ENCODE results near the gene CCDC50. TPM values are rescaled to one million over a fixed set of nuclear protein-coding genes. Genes with fewer than 3 reads are reported as not detected.

Gene CCDC50
- total and polyA plus RNA-seq, 7 donors, result 15.4 to 41.5 (median 27.6) TPM

DNA sequence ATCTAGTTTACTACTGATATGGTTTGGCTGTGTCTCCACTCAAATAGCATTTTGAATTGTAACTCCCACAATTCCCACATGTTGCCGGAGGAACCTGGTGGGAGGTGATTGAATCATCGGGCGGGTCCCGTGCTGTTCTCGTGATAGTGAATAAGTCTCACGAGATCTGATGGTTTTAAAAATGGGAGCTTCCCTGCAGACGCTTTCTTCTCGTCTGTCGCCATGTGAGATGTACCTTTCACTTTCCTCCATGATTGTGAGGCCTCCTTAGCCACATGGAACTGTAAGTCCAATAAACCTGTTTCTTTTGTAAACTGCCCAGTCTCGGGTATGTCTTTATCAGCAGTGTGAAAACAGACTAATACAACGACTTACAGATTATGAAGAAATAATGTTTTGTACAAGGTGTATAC, 96.1 kb downstream of the CCDC50 start:
- Histone ChIP-seq H3K27ac (no peak overlapping the region), H3K36me3 (ENCODE audit: insufficient read depth in 1 of 2, low read depth in 1 of 2) (no peaks in the 10 kb centered on the region), H3K4me3 (no peak overlapping the region), H3K27me3 (ENCODE audit: insufficient read depth in 3 of 3, low read length in 2 of 3) (no peaks in the 10 kb centered on the region), H3K4me1 (no peaks in the 10 kb centered on the region), H3K9me3 (no peaks in the 10 kb centered on the region)
- WGBS, 3 donors, result 88 to 90% (median 89%) methylated on average over 11 of the region's 11 CpGs
- DNase-seq (no peak), ATAC-seq (no peak)
- intact Hi-C loops (cut with DNase I), result no loop called here
- TF ChIP-seq, protein P1, sequence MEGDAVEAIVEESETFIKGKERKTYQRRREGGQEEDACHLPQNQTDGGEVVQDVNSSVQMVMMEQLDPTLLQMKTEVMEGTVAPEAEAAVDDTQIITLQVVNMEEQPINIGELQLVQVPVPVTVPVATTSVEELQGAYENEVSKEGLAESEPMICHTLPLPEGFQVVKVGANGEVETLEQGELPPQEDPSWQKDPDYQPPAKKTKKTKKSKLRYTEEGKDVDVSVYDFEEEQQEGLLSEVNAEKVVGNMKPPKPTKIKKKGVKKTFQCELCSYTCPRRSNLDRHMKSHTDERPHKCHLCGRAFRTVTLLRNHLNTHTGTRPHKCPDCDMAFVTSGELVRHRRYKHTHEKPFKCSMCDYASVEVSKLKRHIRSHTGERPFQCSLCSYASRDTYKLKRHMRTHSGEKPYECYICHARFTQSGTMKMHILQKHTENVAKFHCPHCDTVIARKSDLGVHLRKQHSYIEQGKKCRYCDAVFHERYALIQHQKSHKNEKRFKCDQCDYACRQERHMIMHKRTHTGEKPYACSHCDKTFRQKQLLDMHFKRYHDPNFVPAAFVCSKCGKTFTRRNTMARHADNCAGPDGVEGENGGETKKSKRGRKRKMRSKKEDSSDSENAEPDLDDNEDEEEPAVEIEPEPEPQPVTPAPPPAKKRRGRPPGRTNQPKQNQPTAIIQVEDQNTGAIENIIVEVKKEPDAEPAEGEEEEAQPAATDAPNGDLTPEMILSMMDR (IDR thresholded peaks at IDR 0.05), result no peak

DNA sequence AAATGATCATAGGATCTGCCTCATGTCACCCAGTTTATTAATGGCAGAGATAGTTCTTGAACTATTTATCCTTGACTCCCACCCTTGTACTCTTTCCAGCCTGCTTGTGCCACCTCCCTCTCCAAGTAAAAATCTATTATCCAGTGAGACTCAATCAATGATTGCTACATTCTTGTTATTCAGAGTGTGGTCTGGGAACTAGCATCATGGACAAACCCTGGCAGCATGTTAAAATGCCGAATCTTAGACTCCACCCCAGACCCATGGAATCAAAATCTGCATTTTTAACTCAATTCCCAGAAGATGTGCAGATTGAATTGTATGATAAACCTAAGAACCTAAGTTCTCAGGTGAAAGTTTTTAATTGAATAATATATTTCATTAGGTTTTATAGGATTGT, 97.1 kb downstream of the CCDC50 start:
- WGBS, 3 donors, result 56 to 64% (median 63%) methylated on average over 1 of the region's 1 CpG
- intact Hi-C loops (cut with DNase I), result no loop called here
- no peak overlapping the region for H3K4me3 ChIP-seq
- no peak overlapping the region for H3K27ac ChIP-seq
- H3K27me3 ChIP-seq (ENCODE audit: insufficient read depth in 3 of 3, low read length in 2 of 3), result no peaks in the 10 kb centered on the region
- no peaks in the 10 kb centered on the region for H3K4me1 ChIP-seq
- DNase-seq, result no peak
- no peaks in the 10 kb centered on the region for H3K36me3 ChIP-seq (ENCODE audit: insufficient read depth in 1 of 2, low read depth in 1 of 2)
- ATAC-seq, result no peak
- H3K9me3 ChIP-seq, result no peaks in the 10 kb centered on the region
- TF ChIP-seq, protein P1 (IDR thresholded peaks at IDR 0.05), result no peak

DNA sequence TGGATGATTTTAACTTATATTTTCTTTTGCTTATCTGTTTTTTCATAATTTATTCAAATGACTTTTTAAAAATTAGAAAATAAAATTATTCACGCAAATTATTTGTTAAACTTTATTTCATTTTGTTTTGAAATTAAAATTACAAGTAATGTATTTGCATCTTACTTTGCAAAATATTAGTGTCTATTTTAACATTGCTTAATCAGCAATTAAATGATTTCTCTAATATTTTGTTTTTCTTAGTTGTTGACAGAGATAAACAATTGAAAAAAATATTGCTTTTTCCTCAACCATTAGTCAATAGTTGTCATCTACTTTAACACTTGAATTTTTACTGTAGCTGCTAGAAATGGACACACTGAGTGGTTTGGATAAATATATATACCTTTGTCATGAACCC, 99.0 kb downstream of the CCDC50 start:
- no peak overlapping the region for H3K27ac ChIP-seq
- no peaks in the 10 kb centered on the region for H3K4me1 ChIP-seq
- WGBS, 3 donors, result 96 to 98% (median 98%) methylated on average over 1 of the region's 1 CpG
- DNase-seq, result no peak
- ATAC-seq, result no peak
- no peaks in the 10 kb centered on the region for H3K36me3 ChIP-seq (ENCODE audit: insufficient read depth in 1 of 2, low read depth in 1 of 2)
- TF ChIP-seq, protein P1 (IDR thresholded peaks at IDR 0.05), result no peak
- intact Hi-C loops (cut with DNase I), result no loop called here
- H3K27me3 ChIP-seq (ENCODE audit: insufficient read depth in 3 of 3, low read length in 2 of 3), result no peaks in the 10 kb centered on the region
- peaks cover 6% of the 10 kb centered on the region for H3K9me3 ChIP-seq
- no peak overlapping the region for H3K4me3 ChIP-seq

DNA sequence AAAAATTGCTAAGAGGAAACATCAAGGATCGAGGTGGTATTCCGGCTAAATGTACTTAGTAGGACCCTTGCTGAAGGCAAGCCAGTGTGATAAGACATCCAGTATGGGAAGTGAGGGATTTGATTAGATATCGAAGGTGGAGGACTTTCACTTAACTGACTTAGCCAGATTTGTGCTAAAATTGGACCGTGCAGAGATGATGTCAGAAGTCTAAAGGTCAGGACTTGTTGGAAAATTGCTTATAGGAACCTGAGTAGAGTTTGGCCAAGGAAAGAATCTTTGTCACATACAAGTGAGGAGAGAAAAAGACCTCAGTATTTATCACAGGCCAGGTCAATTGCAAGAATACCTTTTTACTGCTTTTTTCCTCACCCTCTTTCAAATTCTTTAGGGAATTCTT, 100.9 kb downstream of the CCDC50 start:
- DNase-seq (no peak), ATAC-seq (no peak)
- H3K27ac ChIP-seq, result no peak overlapping the region
- 60 to 64% (median 61%) methylated on average over 4 of the region's 4 CpGs for WGBS, 3 donors
- no peaks in the 10 kb centered on the region for H3K27me3 ChIP-seq (ENCODE audit: insufficient read depth in 3 of 3, low read length in 2 of 3)
- H3K9me3 ChIP-seq, result peaks cover 6% of the 10 kb centered on the region
- intact Hi-C loops (cut with DNase I), result no loop called here
- H3K36me3 ChIP-seq (ENCODE audit: insufficient read depth in 1 of 2, low read depth in 1 of 2), result no peaks in the 10 kb centered on the region
- no peak overlapping the region for H3K4me3 ChIP-seq
- TF ChIP-seq, protein P1 (IDR thresholded peaks at IDR 0.05), result no peak
- no peaks in the 10 kb centered on the region for H3K4me1 ChIP-seq

DNA sequence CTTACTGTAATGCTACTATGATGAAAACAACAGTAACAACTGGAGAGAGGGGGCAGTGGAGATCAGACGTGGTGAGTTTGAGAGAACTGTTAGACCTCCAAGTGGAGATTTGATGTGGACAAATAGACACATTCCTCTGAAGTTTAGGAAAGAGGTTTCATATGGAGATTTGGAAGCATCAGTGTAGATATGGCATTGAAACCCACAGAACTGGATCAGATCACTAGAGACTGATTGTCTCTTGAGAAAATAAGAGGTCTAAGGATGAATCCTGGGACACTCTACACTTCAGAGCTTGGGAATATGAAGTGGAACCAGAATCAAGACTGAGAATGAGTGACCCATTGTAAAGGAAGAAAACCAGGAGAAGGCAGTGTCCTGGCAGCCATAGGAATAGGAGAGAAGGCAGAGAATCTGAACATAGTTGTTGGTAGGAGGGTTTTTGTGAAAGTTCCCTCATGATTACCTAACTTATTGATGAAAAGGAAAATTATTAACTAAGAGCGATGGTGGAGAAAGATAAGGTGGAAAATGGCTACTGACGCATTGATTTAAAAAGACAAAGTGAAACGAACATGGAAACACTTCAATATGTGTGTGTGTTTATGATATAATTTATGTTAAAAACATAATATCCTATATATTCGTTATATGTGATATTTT, 102.1 kb downstream of the CCDC50 start:
- TF ChIP-seq, protein P1 (IDR thresholded peaks at IDR 0.05), result no peak

More for the DNA sequence above, 102.1 kb downstream of the CCDC50 start:
- Histone ChIP-seq H3K4me1 (no peaks in the 10 kb centered on the region), H3K27me3 (ENCODE audit: insufficient read depth in 3 of 3, low read length in 2 of 3) (no peaks in the 10 kb centered on the region), H3K36me3 (ENCODE audit: insufficient read depth in 1 of 2, low read depth in 1 of 2) (no peaks in the 10 kb centered on the region), H3K4me3 (no peak overlapping the region), H3K27ac (no peak overlapping the region), H3K9me3 (peaks cover 6% of the 10 kb centered on the region)
- intact Hi-C loops (cut with DNase I), result no loop called here
- 66 to 79% (median 69%) methylated on average over 5 of the region's 5 CpGs for WGBS, 3 donors
- ATAC-seq, result no peak
- DNase-seq, result no peak

All from psoas muscle (tissue), 8 donors.